Heart left ventricle (tissue), 13 donors: ENCODE results near the gene CASKIN1.

Experiments
- POLR2A ChIP-seq, 2 donors: fragments of 450-650 bp; IDR thresholded peaks; one replicate each; pipeline ENCODE4 v1.6.1; 2017; ENCODE audit warnings: antibody characterized with exemption in 2 of 2, mild to moderate bottlenecking in 2 of 2, moderate library complexity in 2 of 2
- TF ChIP-seq, protein P1 (sequence below), 12 donors: fragments of 200-600 bp; sonication (generic) in 4 of 12; IDR thresholded peaks; one replicate each; pipeline versions ENCODE4 v1.5.0 to v1.8.0; 2018 to 2022; ENCODE audit warnings: antibody characterized with exemption in 12 of 12, mild to moderate bottlenecking in 5 of 12
- donor health status: ischemic (EF 13 %, LVEDD 7.1; RV severe dilation, severe dysfunction).
- donor health status: DM: no; HTN: yes; CAD: no.
- donor health status: DM: no; HTN: no; CAD: no.
- donor health status: ischemic (EF 25% LVEDD 6.9; RV normal size, moderate dysfunction).
- donor health status: ischemic (EF 25% LVEDD 5.7; RV mildly dilated, moderate dysfunction).
- donor health status: ischemic (EF 35%, LVEDD 5.7; RV mildly dilated, moderate dysfunction).
- donor health status: nonischemic (EF 11% LVEDD 7.7; RV severe dilation, severe dysfunction).
- donor health status: DM: yes; HTN: yes; CAD: no.
- donor health status: PGD.
- donor health status: ischemic (EF 29% LVEDD 5.4; RV normal size, mild dysfunction).
- donor health status: nonischemic (EF 23%, LVEDD 6.1; RV moderate dilation, normal function).

DNA sequence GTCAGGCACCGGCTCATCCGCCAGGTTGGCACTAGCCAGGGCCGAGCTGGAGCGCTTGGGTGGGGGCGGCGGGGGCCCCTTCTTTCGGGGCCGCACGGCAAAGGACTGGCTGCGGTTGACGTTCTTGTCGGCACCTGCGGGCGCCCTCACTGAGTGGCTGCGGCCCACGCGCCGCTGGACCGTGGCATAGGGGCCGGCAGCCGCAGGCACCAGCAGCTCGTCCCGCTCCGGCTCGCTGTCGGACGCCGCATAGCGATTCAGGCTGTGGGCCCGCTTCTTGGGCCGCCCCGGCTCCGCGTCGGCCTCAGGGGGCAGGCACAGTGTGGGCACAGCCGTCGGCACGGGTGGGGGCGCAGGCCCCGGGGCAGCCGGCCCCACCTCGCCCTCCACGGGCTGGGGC lies 15.9 kb downstream of the CASKIN1 start:
- TF ChIP-seq, protein P1, sequence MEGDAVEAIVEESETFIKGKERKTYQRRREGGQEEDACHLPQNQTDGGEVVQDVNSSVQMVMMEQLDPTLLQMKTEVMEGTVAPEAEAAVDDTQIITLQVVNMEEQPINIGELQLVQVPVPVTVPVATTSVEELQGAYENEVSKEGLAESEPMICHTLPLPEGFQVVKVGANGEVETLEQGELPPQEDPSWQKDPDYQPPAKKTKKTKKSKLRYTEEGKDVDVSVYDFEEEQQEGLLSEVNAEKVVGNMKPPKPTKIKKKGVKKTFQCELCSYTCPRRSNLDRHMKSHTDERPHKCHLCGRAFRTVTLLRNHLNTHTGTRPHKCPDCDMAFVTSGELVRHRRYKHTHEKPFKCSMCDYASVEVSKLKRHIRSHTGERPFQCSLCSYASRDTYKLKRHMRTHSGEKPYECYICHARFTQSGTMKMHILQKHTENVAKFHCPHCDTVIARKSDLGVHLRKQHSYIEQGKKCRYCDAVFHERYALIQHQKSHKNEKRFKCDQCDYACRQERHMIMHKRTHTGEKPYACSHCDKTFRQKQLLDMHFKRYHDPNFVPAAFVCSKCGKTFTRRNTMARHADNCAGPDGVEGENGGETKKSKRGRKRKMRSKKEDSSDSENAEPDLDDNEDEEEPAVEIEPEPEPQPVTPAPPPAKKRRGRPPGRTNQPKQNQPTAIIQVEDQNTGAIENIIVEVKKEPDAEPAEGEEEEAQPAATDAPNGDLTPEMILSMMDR (IDR thresholded peaks at IDR 0.05), result no peak
- no peak for TF ChIP-seq POLR2A (IDR thresholded peaks at IDR 0.05)
